Spleen (tissue), 13 donors: ENCODE results near the gene CAPN9. TPM values are rescaled to one million over a fixed set of nuclear protein-coding genes. Genes with fewer than 3 reads are reported as not detected.
"Not testable (repeated sequence)": the region's sequence is repeated elsewhere in the genome, so short reads cannot be mapped to it uniquely, and the experiment has no call there.

Source experiments
- DNase-seq: peaks from one replicate; pipeline ENCODE4 v3.0.0-alpha.2; 2020
- H3K27ac ChIP-seq, 8 donors: fragments of 200-600 bp; sonication (generic) in 7 of 8; 1 replicate in 4 of 8; 2 replicates in 4 of 8; pipeline versions ENCODE4 v1.5.0 to v1.8.0; 2016 to 2021; ENCODE audit warnings: inconsistent platforms in 4 of 8, mild to moderate bottlenecking in 4 of 8, moderate library complexity in 1 of 8
- H3K27me3 ChIP-seq, 7 donors: fragments of 200-600 bp; sonication (generic) in 6 of 7; replicated peaks in 1 of 7; 1 replicate in 4 of 7; 2 replicates in 3 of 7; pipeline versions ENCODE4 v1.5.0 to v1.8.0; 2016 to 2021; ENCODE audit warnings: inconsistent platforms in 3 of 7, mild to moderate bottlenecking in 1 of 7
- H3K36me3 ChIP-seq, 6 donors: fragments of 200-600 bp; sonication (generic) in 5 of 6; 1 replicate in 4 of 6; 2 replicates in 2 of 6; pipeline versions ENCODE4 v1.5.0 to v1.8.0; 2016 to 2021; ENCODE audit warnings: inconsistent platforms in 2 of 6
- H3K4me1 ChIP-seq, 6 donors: fragments of 200-600 bp; sonication (generic) in 5 of 6; 1 replicate in 3 of 6; 2 replicates in 3 of 6; pipeline versions ENCODE4 v1.5.0 to v1.8.0; 2016 to 2021; ENCODE audit warnings: inconsistent platforms in 3 of 6
- H3K4me3 ChIP-seq, 8 donors: fragments of 200-600 bp; sonication (generic) in 7 of 8; 1 replicate in 4 of 8; 2 replicates in 4 of 8; pipeline versions ENCODE4 v1.5.0 to v1.8.0; 2016 to 2021; ENCODE audit warnings: inconsistent platforms in 4 of 8, mild to moderate bottlenecking in 4 of 8, moderate library complexity in 2 of 8
- H3K9me3 ChIP-seq, 8 donors: fragments of 200-600 bp; sonication (generic) in 7 of 8; 1 replicate in 4 of 8; 2 replicates in 4 of 8; pipeline versions ENCODE4 v1.5.0 to v1.8.0; 2016 to 2021; ENCODE audit warnings: inconsistent platforms in 4 of 8
- CTCF ChIP-seq, 11 experiments: fragments of 200-600 bp in 7 of 11; fragments of 450-650 bp in 4 of 11; sonication (generic) in 4 of 11; IDR thresholded peaks in 8 of 11; conservative IDR thresholded peaks in 3 of 11; 1 replicate in 7 of 11; 2 replicates in 4 of 11; pipeline versions ENCODE4 v1.4.0 to v1.8.0; 2016 to 2021; ENCODE audit warnings: antibody characterized with exemption in 11 of 11, inconsistent platforms in 4 of 11, mild to moderate bottlenecking in 1 of 11
- POLR2A ChIP-seq, 3 donors: fragments of 450-650 bp; IDR thresholded peaks; one replicate each; pipeline ENCODE4 v1.5.1; 2017; ENCODE audit warnings: antibody characterized with exemption in 3 of 3, mild to moderate bottlenecking in 1 of 3
- POLR2AphosphoS5 ChIP-seq, 3 donors: sonication (generic); formaldehyde crosslinking; IDR thresholded peaks; one replicate each; pipeline ENCODE4 v1.5.1; 2017; ENCODE audit warnings: antibody characterized with exemption in 3 of 3
- WGBS, 5 donors: extraction: QIAGEN DNeasy Blood & Tissue Kit in 3 of 5; methylation state at CpG; one replicate each; pipeline versions ENCODE4 v1.1.5 to v1.1.7; 2013 to 2018; 5-methylcytosine and 5-hydroxymethylcytosine counted together
- intact Hi-C: fragments of 100-400 bp; cut with DNase I; formaldehyde crosslinking; loops from one replicate; pipeline ENCODE4 v1.15.0; 2023; ENCODE audit warnings: low total_unique reads
- long read RNA-seq, 2 donors: transcript quantifications; one replicate each; lab custom pipeline, GENCODE V29; 2026
- polyA plus RNA-seq, 3 donors: library from polyadenylated mRNA; stranded (reverse); fragments of 200-250 nt; gene quantifications; one replicate each; pipeline ENCODE4 v1.2.1, GENCODE V29; 2013
- total RNA-seq, 7 donors: library from RNA; depleted of rRNA in 3 of 7; stranded (reverse); fragments of >200 nt in 3 of 7; fragmentation: NEBNext Ultra II Directional in 4 of 7; extraction: Animal tissue kit (Norgen Biotek cat#: 25700) in 4 of 7; gene quantifications; one replicate each; pipeline versions ENCODE4 v1.1.0 to v1.2.1, GENCODE V29; 2016 to 2021
- donor health status: healthy with polysubstance abuse.
- donor health status: DM: no; HTN: no; CAD: no; lungs with moderate emphysema.
- donor health status: DM: no; HTN: no; CAD: no.
- donor health status: Bipolar disorder and iron deficiency.
- donor health status: healthy.
- donor health status: DM: no; HTN: no; CAD: no.
- donor health status: DM: yes; HTN: yes; CAD: no.

The CAPN9 gene
- total RNA-seq = not detected
- polyA plus RNA-seq = under 1 TPM in 1 of 3 donors, not detected in 2; 0.05 TPM
- long read RNA-seq, donor 1 = 0 reads
- long read RNA-seq, donor 2 = 0 reads

- 74 to 85% (median 81%) methylated on average over 13 to 14 of the region's 14 CpGs for WGBS, 5 donors
- Histone ChIP-seq H3K4me1 (peaks cover 0 to 6% (median 0%) of the 10 kb centered on the region in 6 donors), H3K27ac (no peak within 1 kb of the TSS), H3K36me3 (no peaks in the 10 kb centered on the region), H3K9me3 (no peaks in the 10 kb centered on the region), H3K27me3 (no peaks in the 10 kb centered on the region), H3K4me3 (no peak within 1 kb of the TSS)
- intact Hi-C loops = no loop called here
- DNase-seq = no peak
- TF ChIP-seq CTCF (IDR thresholded peaks at IDR 0.05 in 8 of 11, conservative IDR thresholded peaks at IDR 0.05 in 3 of 11) (no peak), POLR2AphosphoS5 (IDR thresholded peaks at IDR 0.05) (no peak), POLR2A (IDR thresholded peaks at IDR 0.05) (no peak)
Observed at GRCh38 chr1:230747127-230747730, at the start of gene CAPN9. Gene CAPN9, plus strand, starts transcription at chr1:230747388. Its CDS starts 109 bp downstream, at chr1:230747497.

GRCh38 chr1:230698130-230698529 is 49.1 kb upstream of the CAPN9 start:
- TF ChIP-seq POLR2AphosphoS5 (IDR thresholded peaks at IDR 0.05) (no peak), POLR2A (IDR thresholded peaks at IDR 0.05) (no peak), CTCF (IDR thresholded peaks at IDR 0.05 in 8 of 11, conservative IDR thresholded peaks at IDR 0.05 in 3 of 11) (no peak)
- peaks cover 0 to 19% (median 13%) of the 10 kb centered on the region in 6 donors for H3K36me3 ChIP-seq
- intact Hi-C loops = no loop called here
- no peak for DNase-seq
- no peaks in the 10 kb centered on the region for H3K27me3 ChIP-seq
- no peak overlapping the region for H3K27ac ChIP-seq
- WGBS, 5 donors = 90 to 94% (median 91%) methylated on average over 14 of the region's 14 CpGs
- H3K4me3 ChIP-seq = no peak overlapping the region
- H3K4me1 ChIP-seq = peaks cover 0 to 8% (median 0%) of the 10 kb centered on the region in 6 donors
- no peaks in the 10 kb centered on the region for H3K9me3 ChIP-seq

- peaks cover 0 to 11% (median 6%) of the 10 kb centered on the region in 6 donors for H3K36me3 ChIP-seq
- H3K4me1 ChIP-seq, H3K27ac ChIP-seq, H3K27me3 ChIP-seq, DNase-seq, intact Hi-C loops, H3K9me3 ChIP-seq, H3K4me3 ChIP-seq: not testable (repeated sequence)
Observed at GRCh38 chr1:230698964-230699363, 48.2 kb upstream of the CAPN9 start.

- Histone ChIP-seq H3K27ac (no peak overlapping the region), H3K4me1 (peaks cover 0 to 5% (median 0%) of the 10 kb centered on the region in 6 donors), H3K9me3 (no peaks in the 10 kb centered on the region), H3K36me3 (peaks cover 0 to 3% (median 0%) of the 10 kb centered on the region in 6 donors), H3K4me3 (no peak overlapping the region), H3K27me3 (no peaks in the 10 kb centered on the region)
- DNase-seq = no peak
- no peak for TF ChIP-seq CTCF (IDR thresholded peaks at IDR 0.05 in 8 of 11, conservative IDR thresholded peaks at IDR 0.05 in 3 of 11)
- no peak for TF ChIP-seq POLR2AphosphoS5 (IDR thresholded peaks at IDR 0.05)
- TF ChIP-seq POLR2A (IDR thresholded peaks at IDR 0.05) = no peak
- intact Hi-C loops = no loop called here
- 86 to 93% (median 88%) methylated on average over 1 of the region's 1 CpG for WGBS, 5 donors
Observed at GRCh38 chr1:230699716-230700115, 47.5 kb upstream of the CAPN9 start.
